NCI-H1930 (cell line): ENCODE results near the gene ENG.
"Not testable (repeated sequence)": the region's sequence is repeated elsewhere in the genome, so short reads cannot be mapped to it uniquely, and the experiment has no call there.

ENCODE experiments used
- DNase-seq, 2 experiments: peaks; one replicate each; lab custom pipeline; 2025; lab: John Stamatoyannopoulos, UW

ENG gene

DNA sequence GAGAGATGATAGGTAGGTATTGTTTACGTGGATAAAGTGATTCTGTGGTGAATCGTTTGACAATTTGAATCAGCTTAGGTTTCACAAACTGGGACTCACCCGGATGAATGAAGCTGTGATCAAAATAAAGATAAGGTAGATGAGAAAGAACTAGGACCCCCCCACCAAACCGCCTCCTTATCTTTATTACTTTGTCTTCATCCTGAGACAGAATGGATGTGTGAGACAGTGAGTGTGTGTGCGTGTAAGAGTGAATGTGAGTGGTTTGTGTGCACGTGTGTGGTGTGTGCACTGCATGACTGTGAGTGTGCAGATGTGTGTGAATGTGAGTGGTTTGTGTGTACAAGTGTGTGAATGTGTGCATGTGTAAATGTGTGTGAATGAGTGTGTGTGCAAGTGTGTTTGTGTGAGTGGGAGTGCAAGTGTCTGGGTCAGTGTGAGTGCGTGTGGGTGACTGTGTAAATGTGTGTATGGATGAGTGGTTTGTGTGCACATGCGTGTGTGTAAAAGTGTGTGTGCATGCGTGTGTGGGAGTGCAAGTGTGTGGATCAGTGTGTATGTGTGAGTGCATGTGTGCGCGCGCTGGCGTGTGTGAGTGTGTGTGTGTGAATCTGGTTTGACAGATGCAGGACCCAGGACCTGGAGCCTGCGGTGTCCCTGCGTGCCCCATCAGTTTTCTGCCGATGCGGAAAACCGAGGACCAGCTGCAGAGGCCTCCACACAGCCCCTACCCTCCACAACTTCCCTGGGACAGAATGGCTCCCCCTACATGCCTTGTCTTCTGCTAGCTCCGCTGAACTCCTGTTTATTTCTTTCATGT, 11.4 kb upstream of the ENG start:
- no peak for DNase-seq

DNA sequence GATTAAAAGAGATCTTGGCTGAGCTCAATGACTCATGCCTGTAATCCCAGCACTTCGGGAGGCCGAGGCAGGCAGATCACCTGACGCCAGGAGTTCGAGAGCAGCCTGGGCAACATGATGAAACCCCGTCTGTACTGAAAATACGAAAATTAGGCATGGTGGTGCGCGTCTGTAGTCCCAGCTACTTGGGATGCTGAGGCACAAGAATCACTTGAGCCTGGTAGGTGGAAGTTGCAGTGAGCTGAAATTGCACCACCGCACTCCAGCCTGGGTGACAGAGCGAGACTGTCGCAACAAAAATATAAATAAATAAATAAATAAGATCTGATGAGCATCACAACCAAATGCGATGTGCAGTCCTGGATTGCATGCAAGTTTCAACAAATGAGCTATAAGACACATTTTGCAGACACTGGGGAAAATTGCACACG, 8.7 kb upstream of the ENG start:
- DNase-seq: no peak

DNA sequence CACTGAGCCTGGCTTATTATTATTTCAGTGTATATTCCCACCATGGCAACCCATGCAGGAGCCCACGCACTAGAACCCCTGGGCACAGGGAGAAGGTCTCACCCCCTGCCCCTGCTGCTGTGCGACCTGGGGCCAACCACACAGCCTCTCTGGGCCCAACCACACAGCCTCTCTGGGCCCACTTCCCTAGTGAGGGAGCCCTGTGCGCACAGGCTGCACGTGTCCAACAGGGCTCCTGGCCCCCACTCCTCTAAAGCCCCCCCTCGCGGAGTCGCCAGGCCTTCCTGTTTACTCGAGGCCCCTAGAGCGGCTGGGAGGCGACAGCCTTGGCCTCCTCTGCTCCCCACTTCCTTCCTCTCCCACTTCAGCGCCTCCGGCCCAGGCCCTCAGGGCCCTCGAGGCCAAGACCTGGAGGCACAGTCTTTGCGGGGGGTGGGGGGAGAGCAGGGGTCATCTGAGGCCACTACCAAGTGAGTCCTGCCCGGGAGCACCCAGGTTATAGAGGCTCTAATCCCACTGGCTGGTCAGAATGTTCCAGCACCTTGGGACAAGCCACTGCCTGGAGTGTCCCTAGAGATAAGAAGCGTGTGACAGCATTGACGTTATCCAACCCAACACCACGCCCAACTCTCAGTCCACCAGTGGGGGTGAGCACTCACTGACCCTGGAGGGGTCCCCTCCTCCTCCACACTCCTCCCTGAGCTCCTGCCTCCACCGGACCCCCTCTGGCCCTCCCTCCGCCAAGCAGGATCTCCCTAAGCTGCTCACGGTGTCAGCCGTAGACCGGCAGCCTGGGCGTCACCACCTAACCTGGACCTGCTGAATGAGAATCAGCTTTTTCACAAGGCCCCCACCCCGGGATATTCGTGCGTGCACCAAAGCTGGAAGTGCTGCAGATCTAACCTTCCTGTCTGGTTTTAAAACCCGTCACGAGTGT, 7.9 kb upstream of the ENG start:
- DNase-seq: no peak

DNA sequence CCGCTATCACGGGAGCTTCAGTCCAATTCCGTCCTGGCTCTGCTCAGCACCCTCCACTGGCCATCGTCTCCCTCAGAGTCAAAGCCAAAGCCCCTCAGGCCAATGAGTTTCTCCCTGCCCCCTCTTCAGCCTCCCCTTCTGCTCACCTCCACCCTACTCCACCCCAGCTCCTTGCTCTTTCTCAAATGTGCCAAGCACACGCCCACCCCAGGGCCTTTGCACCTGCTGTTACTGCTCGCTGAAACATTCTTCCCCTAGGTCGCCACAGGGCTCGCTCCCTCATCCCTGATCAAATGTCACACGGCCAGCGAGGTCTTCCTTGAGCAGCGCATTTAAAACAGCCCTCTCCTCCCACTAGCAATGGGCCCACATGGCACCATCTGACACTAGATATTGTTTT, 6.3 kb upstream of the ENG start:
- DNase-seq: no peak

DNA sequence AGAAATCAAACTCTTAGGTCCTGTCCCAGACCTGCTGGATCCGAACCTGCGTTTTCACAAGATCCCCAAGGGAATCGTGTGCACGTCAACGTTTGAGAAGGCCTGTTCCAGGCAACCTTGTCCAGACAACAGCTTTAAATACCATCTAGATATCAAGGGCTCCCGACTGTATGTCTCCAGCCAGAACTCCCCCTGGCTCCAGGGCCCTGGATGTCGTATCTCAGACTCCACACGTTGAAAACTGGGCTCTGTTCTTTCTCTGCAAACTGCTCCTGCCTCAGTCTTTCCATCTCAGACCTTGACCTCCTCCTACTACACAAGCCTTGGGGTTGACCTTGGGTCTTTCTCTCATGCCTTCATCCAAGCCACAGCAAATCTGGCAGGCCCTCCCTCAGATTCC, 5.8 kb upstream of the ENG start:
- DNase-seq: no peak

DNA sequence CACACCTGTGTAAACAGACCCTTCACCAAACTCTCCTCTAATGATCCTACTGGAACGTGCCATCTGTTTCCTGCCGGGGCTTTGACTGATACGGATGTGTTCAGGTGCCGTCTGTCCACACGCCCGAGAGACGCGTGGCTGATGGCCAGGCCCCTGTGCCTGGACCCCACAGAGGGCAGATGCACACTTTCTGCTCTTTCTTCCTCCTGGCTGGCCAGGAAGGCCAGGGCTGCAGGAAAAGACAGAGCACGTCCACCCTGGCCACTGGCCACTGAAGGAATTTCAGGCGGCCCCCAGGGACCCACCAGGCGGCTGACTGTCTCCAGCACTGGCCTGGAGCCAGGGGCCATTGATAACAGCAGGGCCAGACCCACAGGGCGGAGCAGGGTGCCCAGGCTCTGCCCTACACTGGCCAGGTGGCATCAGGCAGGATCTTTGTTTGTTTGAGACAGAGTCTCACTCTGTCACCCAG, 3.6 kb upstream of the ENG start:
- no peak for DNase-seq

DNA sequence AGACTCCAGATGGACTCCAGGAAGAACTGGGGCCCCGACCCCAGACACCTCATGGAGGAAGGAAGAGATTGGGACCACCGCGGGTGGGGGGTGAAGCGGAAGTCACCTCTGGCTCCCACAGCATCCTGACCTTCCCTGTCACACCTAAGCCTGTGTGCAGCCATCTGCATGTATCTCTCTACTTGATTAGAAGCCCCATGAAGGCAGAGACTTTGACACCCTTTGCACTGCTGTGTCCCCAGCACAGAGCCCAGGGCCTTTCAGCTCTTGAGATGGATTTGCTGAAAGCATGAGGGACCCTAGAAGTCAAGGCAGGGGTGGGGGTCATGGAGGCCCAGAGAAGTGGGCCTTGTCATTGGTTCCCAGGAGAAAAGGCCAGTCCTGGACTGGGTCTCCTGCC, 2.8 kb upstream of the ENG start:
- DNase-seq: no peak

DNA sequence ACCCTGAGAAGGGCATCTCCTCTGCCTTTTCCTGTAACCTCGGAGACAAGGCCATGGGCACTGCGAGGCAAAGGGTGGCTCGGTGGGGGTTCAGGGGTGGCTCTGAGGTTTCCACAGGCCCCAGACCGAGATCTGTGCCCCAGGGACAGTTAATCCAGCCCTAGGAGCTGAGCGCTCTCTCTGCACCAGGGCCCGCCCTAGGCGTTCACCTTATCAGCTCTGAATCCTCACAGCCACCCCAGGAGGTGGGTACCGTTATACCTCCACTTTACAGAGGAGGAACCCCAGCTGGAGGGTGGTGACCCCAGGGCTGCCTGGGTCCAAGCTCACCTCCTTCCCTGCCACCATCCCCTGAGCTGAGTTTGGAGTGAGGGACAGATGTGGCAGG, 2.3 kb upstream of the ENG start:
- no peak for DNase-seq

DNA sequence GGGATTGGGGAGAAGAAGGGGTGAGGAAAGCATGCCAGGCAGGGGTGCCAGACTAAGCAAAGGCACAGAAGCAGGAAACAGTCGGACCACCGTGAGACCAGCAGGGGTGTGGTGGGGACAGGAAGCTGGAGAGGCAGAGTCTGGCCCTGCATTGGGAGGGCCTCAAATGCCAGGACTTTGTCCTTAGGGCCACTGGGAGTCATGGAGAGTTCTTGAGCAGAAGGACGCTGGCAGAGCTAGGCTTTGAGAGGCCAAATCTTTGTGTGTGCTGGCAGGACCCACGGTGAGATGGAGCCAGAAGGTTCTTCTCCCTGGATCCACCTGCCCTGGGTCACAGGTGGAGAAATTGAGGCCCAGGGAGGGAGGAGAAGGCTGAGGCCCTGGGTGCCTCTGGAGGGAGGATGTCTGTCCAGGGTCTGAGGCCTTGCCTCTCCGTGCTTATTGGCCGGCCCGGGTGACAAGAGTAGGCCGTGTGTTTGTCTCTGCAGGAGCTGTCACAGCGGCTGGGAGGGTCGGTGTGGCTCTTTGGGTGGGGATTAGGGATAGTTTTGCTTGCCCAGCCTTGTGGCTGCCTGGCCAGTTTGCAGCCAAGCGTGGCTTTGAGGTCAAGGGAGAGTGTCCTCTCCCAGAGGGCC, 1.8 kb upstream of the ENG start:
- no peak for DNase-seq

DNA sequence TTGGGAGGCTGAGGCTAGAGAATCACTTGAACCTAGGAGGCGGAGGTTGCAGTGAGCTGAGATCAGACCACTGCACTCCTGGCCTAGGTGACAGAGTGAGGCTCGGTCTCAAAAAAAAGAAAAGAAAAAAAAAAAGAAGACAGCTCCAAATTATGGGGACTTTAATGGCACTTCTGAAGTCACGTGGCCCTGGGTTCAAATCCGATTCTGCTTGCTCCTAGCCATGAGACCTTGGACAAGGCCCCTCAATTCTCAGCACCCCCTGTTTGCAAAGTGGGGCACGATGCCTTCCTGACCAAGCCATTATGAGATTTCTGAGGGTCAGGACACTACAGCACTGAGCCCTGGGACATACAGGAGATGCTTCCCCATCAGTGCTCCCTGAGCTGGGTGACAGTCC, 1.1 kb upstream of the ENG start:
- DNase-seq: no peak

DNA sequence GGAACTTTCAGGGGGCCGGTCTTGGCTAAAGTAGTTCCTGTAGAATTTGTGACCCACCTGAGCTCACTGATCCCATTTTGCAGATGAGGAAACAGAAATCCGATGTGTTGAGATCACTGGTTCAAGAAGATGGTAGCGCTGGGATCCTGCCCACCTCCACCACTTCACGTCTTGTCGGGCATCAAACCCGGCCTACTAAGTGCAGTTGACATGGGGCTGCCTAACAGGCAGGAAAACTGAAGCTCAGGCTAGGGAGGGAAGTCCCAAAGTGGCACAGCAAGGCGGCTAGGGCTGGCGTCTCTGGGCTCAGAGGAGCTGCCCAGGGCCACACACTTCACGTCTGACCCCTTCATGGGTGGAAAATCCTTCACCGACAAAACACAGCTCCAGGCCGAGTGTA, 502 bp upstream of the ENG start:
- DNase-seq: no peak

DNA sequence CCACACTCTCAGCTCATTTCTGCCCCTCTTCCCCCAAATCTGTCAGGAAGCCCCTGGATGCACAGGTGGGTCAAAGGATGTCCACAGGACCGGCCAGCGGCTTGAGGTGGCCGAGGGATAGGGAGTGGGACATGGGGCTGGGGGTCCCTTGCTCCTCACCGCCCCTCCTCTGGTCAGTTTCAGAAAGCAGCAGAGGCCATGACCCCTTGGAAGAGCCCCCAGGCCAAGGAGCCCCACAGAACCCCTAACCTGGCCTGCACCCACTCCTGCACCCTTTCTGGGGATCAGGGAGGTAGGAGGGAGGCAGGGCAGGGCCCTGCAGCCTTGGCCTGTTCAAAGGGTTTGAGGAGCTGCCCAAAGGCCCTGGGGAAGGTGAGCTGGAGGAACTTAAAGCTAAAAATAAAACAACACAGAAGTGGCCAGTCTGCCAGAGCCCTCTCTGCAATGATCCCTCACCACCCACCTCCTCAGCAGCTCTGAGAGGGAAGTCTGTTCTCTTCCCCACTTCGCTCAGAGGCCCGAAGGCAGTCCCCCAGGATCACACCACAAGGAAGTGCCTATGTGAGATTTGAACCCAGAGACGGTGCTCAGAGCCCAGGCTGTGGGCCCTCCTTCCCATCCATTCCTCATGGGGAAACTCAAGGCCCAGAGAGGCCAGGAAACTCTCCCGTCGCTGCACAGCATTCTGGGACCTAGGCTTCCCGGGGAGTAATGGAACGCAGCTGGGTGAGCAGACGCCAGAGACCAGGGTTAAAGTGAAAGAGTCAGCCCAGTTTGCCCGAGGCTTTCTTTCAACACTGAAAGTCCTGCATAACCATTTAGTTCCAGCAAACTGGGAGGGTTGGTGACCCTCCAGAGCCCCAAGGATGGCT, 910 bp downstream of the ENG start:
- DNase-seq: no peak

DNA sequence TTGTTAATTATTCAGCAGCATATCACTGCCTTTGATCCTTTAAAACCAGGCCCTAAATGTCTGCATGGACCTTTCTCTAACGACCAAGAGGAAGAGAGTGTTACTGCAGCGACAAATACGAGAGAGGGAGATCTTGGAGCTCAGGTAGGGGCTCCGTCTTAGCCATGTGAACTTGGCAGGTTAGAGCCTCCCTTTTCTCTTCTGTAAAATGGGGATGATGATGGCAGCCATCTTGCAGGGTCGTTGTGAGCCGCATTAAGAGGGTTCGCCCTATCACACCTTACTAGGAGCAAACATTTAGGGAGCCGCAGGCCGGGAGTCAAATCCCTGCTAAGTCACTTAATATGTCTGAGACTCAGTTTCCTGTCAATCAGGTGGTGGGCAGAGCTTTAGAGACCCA, 1.6 kb downstream of the ENG start:
- no peak for DNase-seq

DNA sequence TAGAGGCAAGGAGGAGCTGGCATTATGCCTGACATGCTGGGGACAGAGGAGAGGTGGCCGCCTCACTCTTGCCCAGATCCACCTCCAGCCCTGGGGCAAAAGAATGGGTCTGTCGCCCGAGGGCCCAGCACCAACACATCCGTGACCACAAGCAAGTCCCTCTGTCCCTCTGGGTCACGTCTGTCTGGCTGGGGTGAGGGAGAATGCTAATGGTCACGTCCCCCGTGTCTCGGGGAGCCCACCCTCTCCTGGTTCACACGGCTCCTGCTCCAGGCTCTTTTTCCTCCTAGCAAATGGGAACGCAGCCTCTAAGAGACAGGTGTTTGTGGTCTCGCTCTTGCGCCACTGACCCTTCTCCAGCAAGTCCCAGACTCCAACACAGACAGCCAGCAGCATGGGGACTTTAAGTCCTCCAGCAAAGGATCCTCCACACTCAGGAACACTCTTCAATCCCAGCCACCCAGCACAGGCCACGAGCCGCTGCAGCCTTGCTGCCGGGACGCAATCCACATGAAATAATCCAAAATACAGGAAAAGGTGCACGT, 4.1 kb downstream of the ENG start:
- no peak for DNase-seq

DNA sequence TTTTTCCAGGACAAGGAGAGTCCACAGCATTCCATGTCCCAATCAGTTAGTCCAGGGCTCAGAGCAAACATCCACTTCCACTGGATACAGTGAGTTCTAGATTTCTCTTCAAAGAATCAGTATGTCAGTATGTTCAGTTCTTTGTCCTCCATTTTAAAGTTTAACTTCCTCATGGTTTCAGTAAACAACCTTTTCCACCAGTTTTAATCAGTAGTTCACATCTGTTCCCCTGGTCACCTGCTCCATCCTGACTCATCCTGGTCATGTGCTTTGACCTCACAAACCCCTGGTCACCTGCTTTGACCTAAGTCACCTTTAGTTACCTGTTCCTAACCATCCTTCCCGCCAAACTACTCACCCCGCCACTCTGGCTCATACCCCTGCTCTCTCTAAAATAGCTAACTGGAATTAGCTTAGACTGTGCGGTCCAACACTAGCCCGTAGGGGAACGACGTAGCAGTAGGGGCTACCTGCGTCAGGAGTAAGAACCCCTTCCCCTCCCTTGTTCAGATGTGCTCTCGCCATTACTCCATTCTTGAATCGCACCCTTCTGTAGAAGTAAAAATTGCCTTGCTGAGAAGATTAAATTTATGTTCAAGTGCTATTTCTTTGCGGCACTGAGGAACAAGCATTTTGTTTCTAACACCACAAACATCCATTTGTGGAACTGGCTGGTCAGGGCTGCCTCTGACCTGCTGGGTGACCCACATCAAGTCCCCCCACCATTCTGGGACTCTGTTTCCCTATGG, 5.5 kb downstream of the ENG start:
- DNase-seq: no peak

DNA sequence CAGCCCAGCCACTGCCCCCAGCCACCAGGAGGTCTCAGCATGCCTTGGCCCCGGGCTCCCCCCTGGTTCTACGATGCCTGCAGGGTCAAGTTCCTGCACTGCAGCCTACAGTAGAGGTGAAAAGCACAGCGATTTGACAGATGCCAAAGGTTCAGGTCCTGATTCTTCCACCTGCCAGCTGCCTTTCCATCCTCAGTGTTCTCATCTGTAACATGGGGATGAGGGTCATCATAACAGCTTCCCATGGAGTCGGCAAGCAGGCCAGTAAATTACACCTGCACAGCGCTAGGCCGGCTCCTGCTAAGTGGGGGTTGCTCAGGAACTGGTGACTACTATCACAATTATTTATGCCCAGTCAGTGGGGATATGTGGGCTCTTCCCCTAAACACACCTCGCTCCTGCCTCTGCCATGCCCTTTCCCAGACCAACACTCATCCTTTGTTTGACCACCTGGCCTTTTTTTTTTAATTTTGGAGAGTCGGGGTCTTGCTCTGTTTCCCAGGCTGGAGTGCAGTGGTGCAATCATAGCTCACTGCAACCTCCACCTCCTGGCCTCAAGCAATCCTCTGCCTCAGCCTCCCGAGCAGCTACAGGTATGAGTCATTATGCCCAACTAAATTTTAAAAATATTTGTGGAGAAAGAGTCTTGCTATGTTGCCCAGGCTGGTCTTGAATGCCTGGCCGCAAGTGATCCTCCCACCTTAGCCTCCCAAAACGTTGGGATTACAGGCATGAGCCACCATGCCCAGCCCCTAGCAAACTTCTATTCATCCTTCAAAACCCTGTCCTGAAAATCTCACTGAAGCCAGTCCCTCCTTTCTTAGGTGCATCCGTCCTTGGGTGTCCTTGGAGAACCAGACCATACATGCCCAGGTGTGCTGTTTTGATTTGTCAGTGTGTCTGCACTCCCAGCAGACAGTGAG, 6.4 kb downstream of the ENG start:
- no peak for DNase-seq

DNA sequence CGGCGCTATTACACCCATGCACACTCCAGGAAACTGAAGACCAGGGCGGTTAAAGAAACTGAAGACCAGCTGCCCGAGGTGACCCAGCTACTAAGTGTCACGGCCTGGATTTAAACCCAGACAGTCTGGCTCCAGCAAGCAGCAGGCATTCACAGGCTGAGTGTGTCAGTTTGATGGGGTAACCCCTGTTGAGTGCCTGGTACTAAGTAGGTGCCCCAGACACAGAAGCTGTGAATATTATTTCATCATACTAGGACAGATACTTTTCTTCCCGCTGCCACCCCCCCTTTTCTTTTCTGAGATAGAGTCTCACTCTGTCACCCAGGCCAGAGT, 7.3 kb downstream of the ENG start:
- no peak for DNase-seq

DNA sequence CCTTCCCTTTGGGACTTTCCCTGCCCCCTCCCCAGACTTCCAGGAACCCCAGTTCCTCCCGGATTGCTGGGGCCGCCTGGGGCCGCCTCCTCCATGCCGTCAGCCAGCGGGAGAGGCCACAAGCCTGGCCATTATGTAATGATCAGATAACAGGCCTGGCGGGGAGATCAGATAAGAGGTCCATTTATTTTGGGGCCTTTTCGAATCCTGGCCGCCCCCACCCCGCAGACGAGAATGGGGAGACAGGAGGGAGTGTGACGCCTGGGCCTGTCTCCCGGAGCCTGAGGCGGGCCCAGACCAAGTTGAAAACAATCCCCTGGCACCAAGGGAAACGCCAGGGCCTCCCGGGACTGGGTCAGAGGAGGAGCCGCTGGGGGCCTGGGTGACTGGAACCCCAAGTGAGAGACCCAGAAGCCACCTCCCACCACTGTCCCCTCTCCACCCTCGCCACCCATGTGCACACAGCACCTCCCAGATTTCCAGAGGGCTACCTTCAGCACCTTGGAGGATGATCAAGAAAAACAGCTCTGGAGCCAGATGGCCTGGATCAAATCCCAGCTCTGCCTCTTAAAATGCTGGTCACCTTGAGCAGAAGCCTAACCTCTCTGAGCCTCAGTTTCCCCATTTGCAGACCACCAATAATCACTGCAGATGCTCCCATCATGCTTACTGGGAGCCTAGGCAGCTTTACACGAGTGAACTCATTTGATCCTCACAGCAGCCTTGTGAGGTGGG, 7.8 kb downstream of the ENG start:
- DNase-seq: no peak

DNA sequence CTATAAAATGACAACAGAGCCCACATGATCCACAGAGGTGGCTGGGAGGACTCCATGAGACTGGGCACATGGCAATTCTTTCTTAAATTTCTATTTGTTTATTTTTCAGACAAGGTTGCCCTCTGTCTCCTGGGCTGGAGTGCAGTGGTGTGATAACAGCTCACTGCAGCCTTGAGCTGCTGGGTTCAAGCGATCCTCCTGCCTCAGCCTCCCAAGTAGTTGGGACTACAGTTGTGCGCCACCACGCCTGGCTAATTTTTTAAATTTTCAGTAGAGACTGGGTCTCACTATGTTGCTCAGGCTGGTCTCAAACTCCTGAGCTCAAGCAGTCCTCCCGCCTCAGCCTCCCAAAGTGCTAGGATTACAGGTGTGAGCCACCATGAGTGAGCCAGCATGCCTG, 8.8 kb downstream of the ENG start:
- not testable (repeated sequence) for DNase-seq
